ENCODE measurements around the gene NRAP.

NRAP gene

DNA sequence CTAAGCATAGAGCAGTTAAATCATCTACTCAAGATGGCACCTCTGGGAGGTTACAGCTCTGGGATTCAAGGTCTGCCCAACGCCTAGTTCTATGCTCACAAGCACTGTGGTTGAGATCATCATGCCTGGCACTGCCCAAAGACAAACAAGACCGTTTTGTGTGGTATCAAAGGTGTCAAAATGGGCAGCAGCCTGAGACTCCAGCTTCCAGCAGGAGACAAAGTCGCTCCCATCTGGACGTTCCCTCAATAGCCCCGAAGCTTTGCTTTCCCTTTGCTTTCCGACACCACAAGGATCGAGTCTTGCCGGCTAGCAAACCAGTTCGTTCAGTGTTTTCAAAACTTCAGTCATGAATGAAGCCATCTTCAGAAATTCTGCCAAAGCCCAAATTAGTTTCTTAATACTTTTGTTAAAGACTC, 105.9 kb downstream of the NRAP start:
- DNase-seq: no peak

DNA sequence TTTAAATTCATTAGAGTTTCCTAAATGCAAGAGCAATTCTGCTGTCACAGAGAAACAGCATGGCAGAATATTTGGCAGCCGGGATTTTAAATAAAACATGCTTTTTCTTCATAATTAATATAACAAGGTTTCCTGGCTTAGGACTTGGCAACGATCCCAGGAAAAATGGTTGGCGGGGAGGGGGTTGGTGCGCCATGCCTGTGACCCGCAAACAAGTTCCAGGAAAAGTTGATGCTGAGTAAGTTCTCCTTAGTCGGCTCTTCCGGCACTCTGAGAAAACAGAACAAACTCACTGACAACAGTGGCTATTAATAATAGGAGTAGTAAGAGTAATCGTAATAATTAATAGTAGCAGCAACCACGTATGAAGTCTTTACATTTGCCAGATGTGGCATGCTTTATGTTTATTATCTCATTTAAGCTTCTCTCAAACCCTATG, 106.4 kb downstream of the NRAP start:
- no peak for DNase-seq

DNA sequence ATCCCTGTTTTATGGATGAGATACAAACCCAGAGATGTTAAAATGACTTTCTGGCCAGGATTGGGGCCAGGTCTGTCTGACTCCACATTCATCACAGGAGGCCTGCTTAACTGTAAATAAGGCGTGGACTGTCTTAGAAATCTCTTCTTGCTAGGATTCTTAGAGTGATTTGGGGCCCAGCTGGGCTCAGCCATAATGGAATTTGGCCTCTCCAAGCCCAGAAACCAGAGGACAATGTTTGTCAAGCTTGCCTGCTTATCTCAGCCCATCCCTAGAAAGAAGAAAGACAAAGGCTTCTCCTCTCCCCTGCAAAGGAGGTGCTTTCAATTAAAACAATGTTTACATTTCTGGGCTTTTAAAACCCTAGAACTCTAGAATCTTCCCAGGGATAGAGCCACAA, 108.1 kb downstream of the NRAP start:
- DNase-seq: no peak

DNA sequence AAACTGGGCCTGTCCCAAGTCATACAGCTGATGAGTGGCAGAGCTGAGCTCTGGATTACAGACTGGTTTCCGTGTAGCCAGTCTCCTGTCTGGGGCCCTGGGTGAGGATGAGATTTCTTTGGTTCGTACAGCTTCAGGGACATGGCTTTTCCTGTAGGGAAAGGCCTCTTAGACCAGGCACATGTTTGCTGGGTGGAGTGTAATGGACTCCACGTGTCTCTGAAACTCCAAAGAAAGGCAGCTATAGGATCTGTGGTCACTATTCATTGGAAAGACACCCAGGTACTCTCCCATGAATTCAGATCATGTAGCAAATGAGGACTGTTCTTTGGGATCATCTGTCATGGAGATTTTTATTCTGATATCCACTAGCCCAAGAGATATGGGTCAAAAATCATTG, 108.6 kb downstream of the NRAP start:
- DNase-seq: no peak

DNA sequence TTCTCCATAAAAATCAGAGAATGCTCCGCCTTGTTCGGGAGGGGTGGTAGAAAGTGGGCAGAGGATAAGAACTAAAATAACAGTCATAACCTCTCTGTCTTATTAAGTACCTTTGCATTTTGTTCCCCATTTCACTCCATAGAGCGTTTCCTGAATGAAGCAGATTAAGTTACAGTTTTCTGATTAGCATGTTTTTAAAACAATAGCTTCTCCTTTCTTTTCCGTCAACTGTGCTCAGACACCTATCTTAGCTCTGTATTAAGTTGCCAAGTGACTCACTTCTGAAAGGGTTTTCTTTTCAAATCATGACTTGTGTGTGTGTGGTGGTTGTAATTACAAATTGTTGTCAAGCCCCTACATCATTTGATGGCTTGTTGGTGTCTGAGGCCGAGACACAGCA, 109.6 kb downstream of the NRAP start:
- no peak for DNase-seq

DNA sequence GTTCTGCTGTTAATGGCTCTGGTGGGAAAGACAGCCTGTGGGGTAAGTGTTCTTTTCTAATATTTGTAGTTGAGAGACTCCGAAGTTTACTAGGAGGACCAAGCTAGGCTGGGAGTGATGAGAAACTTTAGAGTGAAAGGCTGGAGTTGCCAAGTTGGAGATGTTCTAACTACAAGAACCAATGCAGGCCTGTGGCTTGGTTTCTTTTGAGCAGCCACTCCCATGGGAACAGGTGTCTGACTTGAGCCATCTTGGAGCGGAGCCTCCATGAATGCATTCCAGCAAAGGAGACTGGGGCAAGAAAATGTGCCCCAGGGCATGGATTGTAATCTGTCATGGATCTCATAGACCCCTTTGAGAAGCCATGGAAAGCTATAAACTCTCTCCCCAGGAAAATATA, 110.7 kb downstream of the NRAP start:
- DNase-seq: no peak

DNA sequence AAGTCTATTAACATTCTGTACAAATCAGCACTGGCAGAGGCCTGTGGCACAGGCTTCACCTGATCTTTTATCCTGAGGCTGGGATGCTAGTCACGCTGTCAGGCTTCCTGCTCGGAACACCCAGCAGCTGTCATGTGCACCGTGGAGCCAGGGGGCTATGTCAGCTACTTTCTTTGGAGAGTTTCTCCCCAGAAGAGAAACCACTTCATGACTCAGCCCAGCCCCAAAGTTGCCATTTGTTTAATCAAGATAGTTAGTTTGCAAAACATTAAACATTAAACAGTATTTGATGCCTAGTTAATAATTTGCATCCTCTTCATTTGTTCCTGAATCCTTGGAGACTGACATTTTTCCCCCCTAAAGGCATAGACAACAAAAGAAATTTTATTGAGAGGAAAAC, 111.1 kb downstream of the NRAP start, which contains the start of gene HABP2:
Gene HABP2, plus strand, starts transcription at position 353 of the 400 bp plus-strand sequence. CDS start 69 bp downstream, outside the sequence.
- no peak for DNase-seq

DNA sequence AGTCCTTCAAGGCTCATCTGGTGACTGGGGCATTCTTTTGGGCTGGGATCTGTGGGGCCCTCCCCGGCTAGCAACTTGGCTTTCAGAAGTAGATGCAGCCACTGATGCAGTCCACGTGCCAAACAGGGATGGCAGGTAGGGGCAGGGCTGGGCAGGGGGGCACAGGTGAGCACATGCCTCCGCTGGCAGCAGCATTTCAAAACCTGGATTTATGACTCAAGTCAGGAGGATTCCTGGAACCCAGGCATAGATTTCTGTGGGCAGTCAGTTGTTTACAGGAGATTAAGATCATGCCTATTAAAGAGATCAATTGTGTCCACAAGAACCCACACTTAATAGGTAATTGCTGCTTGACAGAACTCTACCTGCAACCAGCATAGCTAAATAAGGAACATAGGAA, 111.8 kb downstream of the NRAP start:
- DNase-seq: no peak

DNA sequence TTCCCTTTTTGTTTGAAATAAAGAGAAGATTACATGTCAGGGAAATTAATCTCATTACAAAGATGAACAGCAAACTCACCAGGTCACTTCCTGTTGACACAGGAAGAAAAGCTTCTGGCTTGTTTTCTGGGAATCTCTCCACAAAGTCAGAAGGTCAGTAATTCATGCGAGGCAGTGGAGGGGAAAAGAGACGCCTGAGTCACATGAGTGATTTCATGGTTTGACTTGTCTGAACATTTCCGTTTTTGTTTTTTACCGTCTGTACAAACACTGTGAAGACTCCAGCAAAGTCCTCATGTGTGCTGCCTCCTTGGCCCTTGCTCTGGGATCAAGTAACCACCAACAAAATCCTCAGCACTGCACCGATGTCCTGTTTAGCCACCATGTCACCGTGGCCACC, 113.5 kb downstream of the NRAP start:
- no peak for DNase-seq

DNA sequence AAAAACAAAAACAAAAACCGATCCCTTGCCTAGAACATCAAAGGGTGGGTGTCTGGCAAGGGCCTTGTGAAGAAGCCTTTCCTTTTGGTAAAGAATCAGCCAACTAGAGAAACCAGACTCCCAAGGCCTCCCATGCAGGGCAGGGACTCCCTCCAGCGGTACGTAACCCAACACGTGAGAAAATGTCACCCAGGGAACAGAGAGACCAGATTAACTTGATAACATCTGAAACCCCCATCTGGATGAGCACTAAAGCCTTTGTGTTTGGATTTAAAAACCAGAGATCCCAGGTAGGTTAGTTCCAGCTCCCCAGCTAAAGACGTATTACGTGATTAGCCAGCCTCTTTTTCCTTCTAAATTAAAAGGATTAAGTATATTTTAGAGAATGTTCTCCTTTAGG, 114.0 kb downstream of the NRAP start:
- DNase-seq: no peak

DNA sequence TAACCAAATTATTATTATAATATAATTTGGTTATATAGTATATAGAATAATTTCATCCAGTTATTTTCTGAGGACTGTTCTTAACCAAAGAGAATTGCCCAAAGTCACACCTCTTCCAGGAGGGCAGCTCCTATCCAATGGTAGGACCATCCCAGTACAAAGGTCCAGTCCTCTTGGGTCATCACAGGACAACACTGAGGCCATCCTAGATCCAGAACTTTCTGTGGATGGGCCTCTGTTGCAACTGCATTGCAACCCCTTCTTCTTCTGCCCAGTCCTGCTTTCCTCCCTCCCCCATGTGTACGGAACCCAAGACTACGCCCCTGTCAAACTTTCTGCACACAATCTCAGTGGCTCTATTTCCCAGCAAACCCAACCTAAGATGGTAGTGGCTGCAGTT, 116.4 kb downstream of the NRAP start:
- DNase-seq: no peak

DNA sequence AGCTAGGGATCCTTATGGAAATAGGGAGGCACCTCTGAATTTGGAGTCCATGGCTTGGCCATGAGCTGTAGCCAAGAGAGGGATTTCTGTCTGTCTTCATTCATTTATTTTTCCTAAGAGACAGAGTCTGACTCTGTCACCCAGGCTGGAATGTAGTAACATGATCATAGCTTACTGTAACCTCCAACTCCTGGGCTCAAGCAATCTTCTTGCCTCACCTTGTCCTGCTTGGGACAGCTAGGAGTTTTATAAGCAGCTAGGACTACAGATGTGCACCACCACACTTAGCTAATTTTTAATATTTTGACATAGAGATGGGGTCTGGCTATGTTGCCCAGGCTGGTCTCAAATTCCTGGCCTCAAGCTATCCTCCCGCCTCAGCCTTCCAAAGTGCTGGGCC, 119.4 kb downstream of the NRAP start:
- DNase-seq: no peak

DNA sequence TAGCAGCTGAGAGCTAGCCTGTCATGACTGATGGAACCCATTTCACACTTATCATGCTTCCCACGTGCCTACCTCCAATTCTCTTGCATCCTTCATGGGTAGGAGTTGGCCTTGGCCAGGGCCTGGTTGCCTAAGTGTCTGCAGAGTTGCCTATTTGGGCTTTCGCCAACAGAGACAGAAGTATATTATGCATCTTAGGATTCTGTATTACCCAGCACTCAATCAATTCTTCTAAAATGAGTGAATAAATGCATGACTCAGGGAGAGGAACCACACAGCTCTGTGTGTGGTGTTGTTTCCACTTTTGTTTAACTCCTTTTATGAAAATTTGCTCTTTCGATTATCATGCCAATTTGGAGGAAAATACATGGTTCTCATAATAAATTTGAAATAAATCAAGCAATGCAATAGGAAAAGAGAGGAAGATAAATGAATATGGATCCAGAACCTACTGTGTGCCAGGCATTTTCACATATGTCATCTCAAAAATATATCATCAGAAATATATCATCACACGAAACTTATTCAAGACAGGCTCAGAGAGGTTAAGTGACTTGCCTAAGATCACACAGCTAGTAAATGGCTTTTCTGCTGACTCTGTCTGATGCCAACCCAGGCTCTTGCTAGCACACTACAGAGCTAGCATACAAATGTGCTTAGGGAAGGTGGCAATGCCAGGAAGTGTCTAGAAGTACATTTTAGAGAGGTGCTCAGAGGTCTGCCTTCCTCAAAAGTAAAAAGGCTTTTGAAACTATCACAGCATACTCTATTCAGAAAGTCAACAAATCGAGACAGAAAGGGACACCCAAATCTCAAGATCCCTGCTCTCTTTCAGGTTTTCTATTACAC, 120.5 kb downstream of the NRAP start:
- DNase-seq: no peak

DNA sequence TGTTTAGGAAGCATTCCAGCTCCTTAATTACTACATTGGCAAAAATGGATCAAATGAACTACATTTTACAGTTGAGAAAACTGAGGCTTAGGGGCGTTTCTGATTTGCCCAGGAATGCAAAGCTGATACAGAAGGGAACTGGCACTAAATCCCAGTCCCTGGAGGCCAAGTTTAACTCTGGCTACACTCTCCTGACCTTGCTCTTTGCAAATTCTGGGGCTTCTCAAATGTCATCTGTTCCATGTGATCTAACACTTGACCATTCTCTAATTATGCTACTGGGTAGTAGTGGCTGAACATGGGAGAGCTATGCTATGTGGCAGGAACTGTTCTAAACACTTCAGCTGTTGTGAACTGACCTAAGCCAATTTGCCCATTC, 122.3 kb downstream of the NRAP start:
- no peak for DNase-seq

DNA sequence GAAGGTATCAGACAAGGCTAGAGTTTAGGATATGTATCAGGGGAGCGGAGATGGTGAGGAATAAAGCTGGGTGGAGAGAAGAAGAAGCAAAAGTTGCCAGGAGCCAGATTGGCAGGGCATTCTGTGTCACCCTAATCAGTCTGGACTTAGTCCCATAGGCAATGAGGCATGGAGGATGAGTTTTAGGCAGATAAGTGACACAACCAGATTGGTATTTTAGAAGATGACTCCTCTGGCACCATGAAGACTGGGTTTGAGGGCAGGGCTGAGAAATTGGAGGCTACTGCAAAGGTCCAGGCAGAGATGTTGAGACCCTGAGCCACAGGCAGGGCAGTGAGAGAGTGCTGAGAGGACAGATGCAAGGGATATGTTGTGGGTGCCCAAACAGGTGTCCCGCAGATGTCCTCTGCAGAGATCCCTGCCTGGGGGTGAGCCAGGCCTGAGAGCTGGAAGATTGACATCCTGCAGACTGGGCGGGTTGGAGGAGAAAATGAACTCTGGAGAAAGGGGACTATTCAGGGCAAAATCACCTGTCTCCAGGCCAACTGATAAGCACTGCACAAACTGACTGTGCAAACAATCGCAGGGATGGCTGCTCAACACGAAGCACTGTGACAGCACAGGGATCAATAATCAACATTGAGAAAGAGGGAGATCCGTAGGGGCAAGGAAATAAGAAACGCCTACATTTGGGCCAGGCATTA, 122.8 kb downstream of the NRAP start:
- no peak for DNase-seq

DNA sequence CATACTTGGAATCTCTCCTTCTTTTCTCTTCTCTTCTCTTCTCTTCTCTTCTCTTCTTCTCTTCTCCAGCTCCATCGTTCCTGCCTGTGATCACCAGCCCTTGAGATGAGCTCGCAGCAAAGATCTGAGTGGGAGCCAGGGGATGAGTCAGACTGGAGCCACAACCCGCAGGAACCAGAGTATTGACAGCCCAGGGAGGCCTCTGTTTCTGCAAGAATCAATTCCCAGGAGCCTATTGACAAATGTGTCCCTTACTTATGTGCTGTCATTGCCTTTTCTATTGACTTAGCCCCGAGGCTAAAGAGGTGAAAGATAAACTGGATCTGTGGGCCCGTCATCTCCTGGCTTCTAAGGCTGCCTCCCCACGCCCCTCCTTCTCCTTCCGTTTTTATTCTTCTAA, 124.1 kb downstream of the NRAP start:
- DNase-seq: no peak
